ENCODE data around the gene RIPK1. TPM values are rescaled to one million over a fixed set of nuclear protein-coding genes. Genes with fewer than 3 reads are reported as not detected.

Gene RIPK1
- total and polyA plus RNA-seq, 2 of the 8 experiments (the other 6 are each of a cell fraction or from before 2014, with no cell fraction given) = 5.9 to 22.9 TPM

DNA sequence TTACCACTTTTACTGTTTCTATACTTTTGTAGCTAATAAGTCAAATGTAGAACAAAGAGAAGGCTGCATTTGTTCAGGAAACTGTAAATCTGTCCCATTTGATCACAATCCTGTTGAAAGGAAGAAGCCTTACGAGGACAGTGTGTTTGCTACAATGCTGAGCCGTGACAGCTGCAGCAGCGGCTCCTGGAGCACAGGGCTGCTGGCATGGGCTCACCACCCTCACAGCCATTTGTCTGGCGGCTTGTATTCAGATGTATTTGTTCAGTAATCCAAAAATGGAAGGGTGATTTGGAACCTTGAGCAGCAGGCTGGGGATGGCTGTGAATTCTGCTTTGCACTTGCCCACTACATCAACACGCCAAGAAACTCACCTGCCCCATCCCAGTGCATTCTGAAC, 83.4 kb downstream of the RIPK1 start:
- Histone ChIP-seq H3K27ac (ENCODE audit: low read depth, low read length) (no peak overlapping the region), H3K9me3 (ENCODE audit: insufficient read depth in 2 of 2, low read depth in 1 of 2, low read length in 1 of 2) (no peaks in the 10 kb centered on the region), H3K4ac (replicated peaks; ENCODE audit: insufficient read length, low read depth, low read length) (no peak overlapping the region), H3K56ac (replicated peaks; ENCODE audit: insufficient read length, low read depth, low read length) (no peak overlapping the region), H3K36me3 (ENCODE audit: control insufficient read depth in 2 of 4, insufficient read depth in 4 of 4, low read length in 3 of 4) (peaks cover 6 to 56% (median 25%) of the 10 kb centered on the region in 4 experiments; a peak in 6 of 8 replicates), H3K23me2 (ENCODE audit: low read depth, low read length) (peaks cover 2% of the 10 kb centered on the region), H2BK120ac (replicated peaks; ENCODE audit: low read depth, low read length) (no peak overlapping the region), H2BK20ac (ENCODE audit: low read length) (no peak overlapping the region), H4K91ac (replicated peaks; ENCODE audit: insufficient read length, low read length) (no peak overlapping the region), H4K20me1 (replicated peaks in 1 of 2; ENCODE audit: control insufficient read depth in 1 of 2, insufficient read depth in 2 of 2, low read length in 2 of 2) (peaks cover under 1 to 3% of the 10 kb centered on the region in 2 experiments), H3K9ac (replicated peaks in 1 of 4; ENCODE audit: extremely low read depth in 1 of 4, low read depth in 3 of 4, low read length in 3 of 4) (no peak overlapping the region), H2BK5ac (ENCODE audit: low read depth, low read length) (no peak overlapping the region), H3K4me1 (replicated peaks in 1 of 4; ENCODE audit: control insufficient read depth in 3 of 4, insufficient read depth in 4 of 4, low read length in 3 of 4) (no peaks in the 10 kb centered on the region; a peak in 1 of 7 replicates), H3K4me2 (ENCODE audit: insufficient read depth in 1 of 2, low read depth in 2 of 2, low read length in 2 of 2) (no peak overlapping the region), H2AK5ac (ENCODE audit: low read depth, low read length) (no peak overlapping the region), H3K79me2 (ENCODE audit: control insufficient read depth in 1 of 2, insufficient read depth in 2 of 2, low read length in 2 of 2) (peaks cover 0 to 4% of the 10 kb centered on the region in 2 experiments; a peak in 2 of 4 replicates), H4K5ac (ENCODE audit: insufficient read length, low read depth, low read length) (no peak overlapping the region), H4K8ac (ENCODE audit: extremely low read depth, insufficient read depth, low read length) (no peak overlapping the region), H2AFZ (ENCODE audit: low read length) (no peak overlapping the region), H3K4me3 (ENCODE audit: extremely low read depth in 1 of 4, insufficient read depth in 2 of 4, low read depth in 3 of 4, low read length in 4 of 4) (no peak overlapping the region), H2BK12ac (ENCODE audit: low read depth, low read length) (no peak overlapping the region), H3K14ac (ENCODE audit: insufficient read length) (no peak overlapping the region), H3K27me3 (replicated peaks in 1 of 4; ENCODE audit: control insufficient read depth in 3 of 4, extremely low read depth in 1 of 4, insufficient read depth in 3 of 4, low read length in 3 of 4) (no peaks in the 10 kb centered on the region), H3K18ac (ENCODE audit: extremely low read depth, low read length) (no peak overlapping the region), H2BK15ac (ENCODE audit: low read length) (no peak overlapping the region), H3K79me1 (ENCODE audit: low read depth, low read length) (no peaks in the 10 kb centered on the region), H3K23ac (ENCODE audit: insufficient read length) (no peak overlapping the region)
- 93% methylated on average over 5 of the region's 5 CpGs; no CpG with 5 or more reads in 1 of the 2 experiments for WGBS, 2 experiments (ENCODE audit: extremely low coverage in 1 of 2, insufficient coverage in 1 of 2, insufficient read length in 1 of 2, insufficient replicate concordance in 2 of 2, low coverage in 1 of 2, low lambda C conversion rate in 2 of 2, missing lambda C conversion rate in 1 of 2)
- no peak for DNase-seq (ENCODE audit: low read depth in 1 of 2, low spot score in 2 of 2)
- ChIA-PET POLR2A (ENCODE audit: partially characterized antibody) (interaction anchor here (0.6 to 5.6 kb wide), 10 partner anchors 10 to 160 kb away, joined by 3 to 56 read pairs (median 5); partner anchors contain the start of genes BPHL and TUBB2B), CTCF (ENCODE audit: partially characterized antibody) (interaction anchor here (0.7 to 5.7 kb wide), 7 partner anchors 12 to 100 kb away, joined by 3 to 28 read pairs (median 5); no protein-coding TSS in a partner anchor)
- TF ChIP-seq POLR2A (IDR thresholded peaks at IDR 0.05; ENCODE audit: control extremely low read depth in 1 of 2, low read depth in 2 of 2, low read length in 2 of 2) (peak in 1 of 2 experiments; percentile 7; a peak in 1 of 3 replicates), BCL11A (IDR thresholded peaks at IDR 0.05; ENCODE audit: low read depth in 2 of 2, low read length in 2 of 2) (no peak)
- FAIRE-seq = no peak
